Chondrocyte (in vitro differentiated cells): ENCODE data around the gene CADPS. TPM values are rescaled to one million over a fixed set of nuclear protein-coding genes. Genes with fewer than 3 reads are reported as not detected.

Experiments used
- DNase-seq: peaks from one replicate; pipeline ENCODE4 v3.0.0; 2021; ENCODE audit warnings: mixed read lengths, low spot score
- H3K27ac Mint-ChIP-seq: one replicate; pipeline ENCODE4 v1.8.0; 2021; ENCODE audit warnings: mild to moderate bottlenecking, moderate library complexity, mixed read lengths; ENCODE audit not compliant: unreplicated experiment
- H3K27me3 Mint-ChIP-seq: 2 replicates; pipeline ENCODE4 v1.8.0; 2021; ENCODE audit warnings: low read depth, mixed read lengths
- H3K36me3 Mint-ChIP-seq: 2 replicates; pipeline ENCODE4 v1.8.0; 2021; ENCODE audit warnings: low read depth, mixed read lengths
- H3K4me1 Mint-ChIP-seq: 2 replicates; pipeline ENCODE4 v1.8.0; 2021; ENCODE audit warnings: low read depth, mild to moderate bottlenecking, mixed read lengths
- H3K4me3 Mint-ChIP-seq: one replicate; pipeline ENCODE4 v1.8.0; 2021; ENCODE audit warnings: mild to moderate bottlenecking, moderate library complexity, mixed read lengths; ENCODE audit not compliant: unreplicated experiment
- H3K9me3 Mint-ChIP-seq: 2 replicates; pipeline ENCODE4 v1.8.0; 2021; ENCODE audit warnings: low read depth, mixed read lengths
- CTCF ChIP-seq: fragments of 200-600 bp; sonication (generic); IDR thresholded peaks from 2 replicates; pipeline ENCODE4 v1.5.0; 2021; ENCODE audit warnings: antibody characterized with exemption, mild to moderate bottlenecking, moderate library complexity
- total RNA-seq: library from RNA; stranded (reverse); gene quantifications from 3 replicates; pipeline ENCODE4 v1.2.1, GENCODE V29; 2021

The CADPS gene
- total RNA-seq, 1 donor from 2014 or later = not detected

GRCh38 chr3:62601238-62602070 lies 273.8 kb downstream of the CADPS start:
- no peak for TF ChIP-seq CTCF
- Mint-ChIP-seq H3K4me3 (no peak overlapping the region), H3K4me1 (peaks cover 48% of the 10 kb centered on the region), H3K36me3 (no peaks in the 10 kb centered on the region), H3K9me3 (no peaks in the 10 kb centered on the region), H3K27ac (no peak overlapping the region), H3K27me3 (peaks cover 1% of the 10 kb centered on the region)
- no peak for DNase-seq

GRCh38 chr3:62600033-62600432 lies 275.2 kb downstream of the CADPS start:
- Mint-ChIP-seq H3K27me3 (peaks cover 3% of the 10 kb centered on the region), H3K4me3 (no peak overlapping the region), H3K36me3 (no peaks in the 10 kb centered on the region), H3K4me1 (peaks cover 39% of the 10 kb centered on the region), H3K9me3 (no peaks in the 10 kb centered on the region), H3K27ac (no peak overlapping the region)
- no peak for TF ChIP-seq CTCF
- DNase-seq = no peak

GRCh38 chr3:62597491-62597890 lies 277.7 kb downstream of the CADPS start:
- DNase-seq = no peak
- Mint-ChIP-seq H3K36me3 (no peaks in the 10 kb centered on the region), H3K9me3 (no peaks in the 10 kb centered on the region)

GRCh38 chr3:62592408-62592807 lies 282.8 kb downstream of the CADPS start:
- Mint-ChIP-seq H3K27ac (no peak overlapping the region), H3K27me3 (peaks cover 21% of the 10 kb centered on the region), H3K4me1 (peaks cover 8% of the 10 kb centered on the region), H3K36me3 (no peaks in the 10 kb centered on the region), H3K9me3 (no peaks in the 10 kb centered on the region), H3K4me3 (no peak overlapping the region)
- DNase-seq = no peak
- TF ChIP-seq CTCF = no peak

More at GRCh38 chr3:62597491-62597890, 277.7 kb downstream of the CADPS start:
- peaks cover 14% of the 10 kb centered on the region for H3K4me1 Mint-ChIP-seq
- peaks cover 12% of the 10 kb centered on the region for H3K27me3 Mint-ChIP-seq
- no peak overlapping the region for H3K27ac Mint-ChIP-seq
- H3K4me3 Mint-ChIP-seq = no peak overlapping the region
- TF ChIP-seq CTCF = no peak

- peaks cover 17% of the 10 kb centered on the region for H3K4me1 Mint-ChIP-seq
- no peak overlapping the region for H3K4me3 Mint-ChIP-seq
- H3K36me3 Mint-ChIP-seq = no peaks in the 10 kb centered on the region
- no peak for DNase-seq
- TF ChIP-seq CTCF = peak; percentile 35
- peaks cover 17% of the 10 kb centered on the region for H3K27me3 Mint-ChIP-seq
- no peak overlapping the region for H3K27ac Mint-ChIP-seq
- no peaks in the 10 kb centered on the region for H3K9me3 Mint-ChIP-seq
These were observed 286.1 kb downstream of the CADPS start for GRCh38 chr3:62589078-62589477.
